HG03095 (cell line): ENCODE results near the gene LRP8.

Source experiments
- ATAC-seq: cut with Tn5 transposase; IDR thresholded peaks from one replicate; pipeline ENCODE4 v1.9.1; 2021; ENCODE audit warnings: moderate library complexity; ENCODE audit not compliant: unreplicated experiment

The LRP8 gene

DNA sequence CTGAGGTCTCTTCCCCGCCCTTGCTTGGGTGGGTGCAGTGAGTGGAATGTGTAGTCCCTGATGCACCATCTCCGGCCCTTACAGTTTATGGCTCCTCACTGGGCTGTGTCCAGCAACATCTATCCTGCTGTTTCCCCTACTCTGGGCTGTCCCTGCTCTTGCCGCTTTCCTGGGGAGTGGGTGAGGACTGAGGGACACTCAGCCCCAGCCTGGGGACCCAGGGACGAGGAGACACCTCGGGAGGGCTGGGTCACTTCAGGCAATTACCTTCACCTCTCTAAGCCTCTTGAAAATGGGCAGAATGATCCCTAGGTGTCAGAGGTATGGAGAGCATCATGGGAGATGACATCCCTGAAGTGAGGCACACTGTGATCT is 13.6 kb upstream of the LRP8 start:
- ATAC-seq: no peak

DNA sequence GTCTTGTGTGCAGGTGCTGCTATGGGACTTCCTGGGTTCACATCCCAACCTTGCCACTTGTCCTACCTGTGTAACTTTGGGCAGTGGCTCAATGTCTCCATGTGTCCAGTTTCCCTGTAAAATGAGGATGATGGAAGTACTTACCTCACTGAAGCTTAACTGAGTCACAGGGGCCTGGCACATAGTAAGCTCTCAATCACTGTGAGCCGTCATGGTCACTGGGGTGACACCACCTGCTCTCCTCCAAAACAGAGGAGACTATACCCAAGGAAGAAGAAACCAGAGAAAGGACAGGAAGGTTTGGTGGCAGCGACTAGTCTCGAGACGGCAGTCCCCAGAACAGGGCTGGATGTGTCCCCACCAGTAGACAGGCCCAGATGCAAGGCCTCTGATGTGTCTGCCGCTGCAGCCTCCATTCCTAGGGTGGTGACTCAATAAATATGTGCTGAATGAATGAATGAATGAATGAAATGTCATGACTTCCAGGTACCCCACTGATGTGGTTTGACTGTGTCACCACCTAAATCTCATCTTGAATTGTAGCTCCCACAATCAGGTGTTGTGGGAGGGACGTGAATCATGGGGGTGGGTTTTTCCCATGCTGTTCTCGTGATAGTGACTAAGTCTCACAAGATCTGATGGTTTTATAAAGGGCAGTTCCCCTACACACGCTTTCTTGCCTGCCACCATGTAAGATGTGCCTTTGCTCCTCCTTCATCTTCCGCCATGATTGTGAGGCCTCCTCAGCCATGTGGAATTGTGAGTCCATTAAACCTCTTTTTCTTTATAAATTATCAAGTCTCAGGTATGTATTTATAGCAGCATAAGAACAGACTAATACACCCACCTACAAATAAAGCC is 13.0 kb upstream of the LRP8 start:
- ATAC-seq: no peak

GRCh38 chr1:53339736-53340635 is 12.1 kb upstream of the LRP8 start:
- no peak for ATAC-seq

DNA sequence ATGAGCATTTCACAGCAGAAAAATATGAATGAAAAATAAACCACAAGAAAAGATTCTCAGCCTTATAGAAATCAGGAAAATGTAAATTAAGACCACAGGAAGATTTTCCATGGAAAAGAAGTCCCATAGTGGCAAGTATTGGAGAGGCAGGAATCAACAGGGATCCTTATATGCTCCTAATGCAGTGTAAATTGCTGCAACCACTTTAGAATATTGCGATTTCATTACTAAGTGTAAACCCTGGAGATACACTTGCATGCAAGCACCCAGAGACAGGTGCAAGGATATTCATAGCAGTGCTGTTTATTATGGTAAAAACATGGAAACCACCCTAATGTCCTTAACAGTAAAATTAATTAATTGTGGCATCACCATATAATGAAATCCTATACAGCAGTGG is 10.6 kb upstream of the LRP8 start:
- no peak for ATAC-seq

- ATAC-seq: no peak
These were observed 9.6 kb upstream of the LRP8 start for GRCh38 chr1:53337499-53337898.

DNA sequence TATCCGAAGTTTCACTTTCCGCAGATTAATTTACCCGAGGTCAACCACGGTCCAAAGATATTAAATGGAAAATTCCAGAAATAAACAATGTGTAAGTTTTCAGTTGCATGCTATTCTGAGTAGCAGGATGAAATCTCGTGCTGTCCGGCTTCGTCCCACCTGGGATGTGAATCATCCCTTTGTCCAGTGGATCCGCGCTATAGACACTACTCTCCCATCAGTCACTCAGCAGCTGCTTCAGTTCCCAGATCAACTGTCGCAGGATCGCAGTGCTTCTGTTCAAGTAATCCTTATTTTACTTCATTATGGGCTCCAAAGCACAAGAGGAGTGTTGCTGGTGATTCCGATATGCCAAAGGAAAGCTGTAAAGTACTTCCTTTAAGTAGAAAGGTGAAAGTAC is 8.3 kb upstream of the LRP8 start:
- no peak for ATAC-seq

DNA sequence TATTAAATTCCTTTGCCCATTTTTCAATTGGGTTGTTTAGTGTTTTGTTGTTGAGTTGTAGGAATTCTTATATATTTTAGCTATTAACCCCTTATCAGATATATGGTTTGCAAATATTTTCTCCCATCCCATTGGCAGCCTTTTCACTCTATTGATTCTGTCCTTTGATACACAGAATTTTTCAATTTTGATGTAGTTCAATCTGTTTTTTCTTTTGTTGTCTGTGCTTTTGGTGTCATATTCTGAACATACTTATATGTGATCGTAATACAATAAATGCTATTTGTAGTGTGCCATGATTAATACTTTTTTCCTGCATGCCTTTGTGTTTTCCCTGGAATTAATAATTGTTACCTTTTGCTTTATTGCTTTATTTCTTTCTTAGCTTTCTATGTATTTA is 7.8 kb upstream of the LRP8 start:
- no peak for ATAC-seq

- no peak for ATAC-seq
These were observed 6.9 kb upstream of the LRP8 start for GRCh38 chr1:53334781-53335180.

DNA sequence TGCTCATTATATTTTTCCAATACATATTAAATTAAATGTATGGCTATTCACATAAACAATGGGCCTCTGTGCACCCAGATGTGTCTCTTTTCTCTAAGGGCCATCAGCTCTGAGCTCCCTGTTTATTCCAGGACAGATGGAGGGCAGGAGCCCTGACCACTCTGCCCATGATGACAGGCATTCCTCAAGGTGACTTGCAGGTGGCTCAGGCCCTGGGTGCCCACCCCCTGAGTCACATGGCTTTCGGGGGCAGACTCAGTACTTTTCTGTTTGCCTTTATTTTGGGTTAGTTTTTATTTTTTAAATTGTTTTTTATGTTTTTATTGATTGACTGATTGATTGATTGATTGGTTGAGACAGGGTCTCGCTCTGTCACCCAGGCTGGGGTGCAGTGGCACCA is 6.4 kb upstream of the LRP8 start:
- ATAC-seq: no peak

GRCh38 chr1:53332833-53333232 is 5.0 kb upstream of the LRP8 start:
- ATAC-seq: no peak

DNA sequence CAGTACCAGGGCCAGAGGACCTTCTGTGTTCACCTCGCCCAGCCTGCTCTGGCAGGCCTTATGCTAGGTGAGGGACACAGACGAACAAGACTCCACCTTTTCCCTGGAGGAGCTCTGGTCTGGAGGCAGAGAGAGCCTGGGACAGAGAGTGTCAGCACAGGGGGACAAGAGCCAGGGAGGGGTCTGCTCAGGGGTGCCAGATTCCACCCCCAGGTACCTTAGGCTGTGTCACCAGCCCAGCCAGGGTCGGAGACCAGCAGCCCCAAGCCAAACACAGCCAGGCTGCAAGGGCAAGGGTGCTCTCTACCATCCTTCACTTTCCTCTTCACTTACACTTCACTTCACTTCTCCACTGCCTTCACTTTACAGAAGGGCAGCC is 4.3 kb upstream of the LRP8 start:
- no peak for ATAC-seq

GRCh38 chr1:53331446-53332185 is 3.7 kb upstream of the LRP8 start:
- no peak for ATAC-seq

GRCh38 chr1:53330819-53331218 is 2.9 kb upstream of the LRP8 start:
- ATAC-seq: no peak

DNA sequence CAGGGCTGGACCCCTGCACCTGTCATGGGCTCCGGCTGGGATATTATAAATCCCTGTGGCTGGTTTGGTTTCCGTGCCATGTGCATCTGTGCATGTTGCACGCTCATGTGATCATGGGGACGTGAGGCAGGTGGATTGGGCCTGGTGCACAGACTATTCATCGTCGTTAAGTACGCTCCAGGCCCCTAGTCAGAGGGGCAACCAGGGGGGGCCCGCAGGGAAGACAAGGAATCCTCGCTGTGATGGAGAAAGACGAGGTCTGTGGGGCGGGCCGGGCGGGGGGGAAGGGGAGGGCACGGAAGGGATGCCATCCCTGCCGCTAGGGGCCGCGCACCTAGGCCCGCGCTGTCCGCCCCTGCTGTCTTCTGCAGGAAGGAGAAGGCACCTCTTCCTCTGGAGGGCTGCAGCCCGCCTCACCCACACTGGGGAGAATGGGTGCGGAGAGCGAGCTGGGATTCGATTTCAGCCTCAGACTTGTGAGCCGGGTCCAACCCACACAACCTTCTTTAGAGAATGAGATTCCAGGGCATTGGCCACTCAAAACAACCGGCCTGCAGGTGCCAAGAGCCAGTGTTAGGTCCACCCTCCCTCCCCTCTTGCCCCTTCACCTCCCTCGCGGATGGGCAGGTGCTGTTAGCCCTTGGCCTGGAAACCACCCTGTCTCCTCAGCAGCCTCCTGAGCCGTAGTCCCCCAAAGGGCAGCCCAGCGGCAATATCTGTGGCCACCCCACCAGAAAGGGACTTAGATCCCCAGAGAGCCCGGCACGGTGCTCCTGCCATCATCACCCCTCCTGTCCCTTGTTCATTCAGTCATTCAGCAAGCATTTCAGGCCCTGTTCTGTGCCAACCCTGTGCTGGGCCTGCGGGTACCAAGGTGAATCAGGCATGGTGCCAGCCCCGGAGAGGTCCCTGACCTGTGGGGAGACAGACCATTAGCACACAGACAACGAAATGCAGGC is 950 bp upstream of the LRP8 start:
- ATAC-seq: no peak

- ATAC-seq: peak; percentile 6
These were observed 522 bp downstream of the LRP8 start for GRCh38 chr1:53327182-53327913.

- peak; percentile 19 for ATAC-seq
These were observed 1.2 kb downstream of the LRP8 start for GRCh38 chr1:53326598-53327181.

DNA sequence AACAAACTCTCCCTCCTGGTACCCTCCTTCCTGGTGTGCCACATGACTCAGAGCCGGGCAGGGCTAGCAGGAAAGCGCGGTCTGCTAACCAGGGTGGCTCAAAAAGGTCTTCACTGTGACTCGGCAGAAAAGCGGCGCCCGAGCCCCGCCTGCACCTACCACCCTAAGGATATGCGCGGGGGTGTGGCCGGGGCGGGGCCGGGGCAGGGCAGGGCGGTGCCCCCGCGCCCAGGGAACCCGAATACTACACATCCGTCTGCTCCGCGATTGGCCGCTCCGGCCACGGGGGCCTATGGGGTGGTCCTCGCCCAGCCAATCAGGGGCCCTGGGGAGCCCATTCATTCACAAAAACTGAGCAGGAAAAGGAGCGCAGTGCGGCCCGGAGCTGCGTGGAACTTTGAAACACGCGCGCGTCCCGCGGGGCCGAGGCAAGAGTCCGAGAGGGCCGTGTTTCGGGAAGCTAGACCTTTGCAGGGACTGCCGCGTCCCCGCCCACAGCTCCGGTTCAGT is 1.7 kb downstream of the LRP8 start:
- ATAC-seq: peak; percentile 84

DNA sequence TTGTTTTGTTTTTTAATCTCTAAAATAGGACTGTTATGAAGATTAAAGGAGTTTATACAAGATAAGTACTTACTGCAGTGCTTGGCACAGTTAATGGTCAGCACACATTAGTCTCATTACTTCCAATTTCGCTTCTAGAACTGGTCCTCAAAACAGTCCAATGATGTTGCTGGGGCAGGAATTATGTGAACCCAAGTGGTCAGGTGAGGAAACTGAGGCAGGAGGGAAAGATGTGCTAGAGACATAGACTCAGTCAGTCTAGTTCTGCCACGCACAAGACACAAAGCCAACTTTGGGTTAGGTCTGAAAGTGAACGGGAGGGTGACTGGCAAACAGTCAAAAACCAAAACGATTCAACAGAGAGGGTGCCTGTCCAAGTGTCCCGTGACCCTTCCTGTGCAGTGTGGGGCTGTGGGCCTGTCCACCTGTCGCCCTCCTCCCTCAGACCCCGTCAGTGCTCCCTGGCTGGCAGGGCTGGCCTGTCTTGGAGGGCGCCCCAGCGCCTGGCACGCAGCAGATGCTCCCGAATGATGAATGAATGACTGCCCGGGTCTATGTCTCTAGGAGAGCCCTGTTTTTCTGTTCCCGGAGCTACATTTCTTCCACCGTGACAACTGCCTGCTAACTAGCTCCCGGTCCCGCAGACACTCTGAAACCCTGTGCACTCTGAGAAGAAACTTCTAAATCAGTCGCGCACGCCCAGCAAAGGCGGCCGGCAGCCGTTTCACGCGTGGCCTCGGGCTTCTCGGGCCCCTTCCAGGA is 2.4 kb downstream of the LRP8 start:
- no peak for ATAC-seq
